GM18520 (cell line): ENCODE results near the gene ACP4.
"Not testable (repeated sequence)": the region's sequence is repeated elsewhere in the genome, so short reads cannot be mapped to it uniquely, and the experiment has no call there.

Experiments
- ATAC-seq: cut with Tn5 transposase; IDR thresholded peaks from one replicate; pipeline ENCODE4 v1.9.1; 2021; ENCODE audit not compliant: unreplicated experiment

ACP4 gene

DNA sequence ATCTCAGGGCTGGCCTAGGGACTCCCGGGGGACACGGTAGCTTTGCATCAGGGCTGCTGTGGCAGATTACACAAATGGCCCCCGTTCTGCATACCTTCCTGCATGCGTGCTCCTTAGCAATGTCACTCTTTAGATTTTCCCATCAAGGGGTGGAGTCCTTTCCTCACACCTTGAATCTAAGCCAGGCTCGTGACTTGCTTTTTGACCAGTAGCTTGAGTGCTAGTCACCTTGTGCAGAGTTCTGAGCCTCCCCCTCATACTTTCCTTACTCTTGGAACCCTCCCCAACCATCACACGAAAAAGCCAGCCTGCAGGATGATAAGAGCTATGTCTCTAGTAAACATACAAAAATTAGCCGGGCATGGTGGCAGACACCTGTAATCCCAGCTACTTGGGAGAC is 16.8 kb upstream of the ACP4 start:
- not testable (repeated sequence) for ATAC-seq

- no peak for ATAC-seq
Observed at GRCh38 chr19:50776131-50776530, 14.1 kb upstream of the ACP4 start.

DNA sequence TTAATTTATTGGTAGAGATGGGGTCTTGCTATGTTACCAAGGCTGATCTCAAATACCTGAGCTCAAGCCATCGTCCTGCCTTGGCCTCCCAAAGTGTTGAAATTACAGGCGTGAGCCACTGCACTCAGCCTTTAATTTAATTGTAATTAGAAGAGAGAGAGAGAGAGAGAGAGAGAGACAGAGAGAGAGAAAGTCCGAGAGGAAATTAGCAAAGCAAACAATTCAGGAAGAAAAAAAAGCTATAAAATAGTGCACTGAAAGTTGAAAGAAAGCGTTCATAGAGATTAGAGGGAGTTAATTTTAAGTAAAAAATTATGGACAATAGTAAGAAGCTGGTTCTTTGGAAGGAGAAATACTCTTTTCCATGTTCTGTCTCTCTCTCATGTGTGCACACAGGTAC is 13.0 kb upstream of the ACP4 start:
- no peak for ATAC-seq

DNA sequence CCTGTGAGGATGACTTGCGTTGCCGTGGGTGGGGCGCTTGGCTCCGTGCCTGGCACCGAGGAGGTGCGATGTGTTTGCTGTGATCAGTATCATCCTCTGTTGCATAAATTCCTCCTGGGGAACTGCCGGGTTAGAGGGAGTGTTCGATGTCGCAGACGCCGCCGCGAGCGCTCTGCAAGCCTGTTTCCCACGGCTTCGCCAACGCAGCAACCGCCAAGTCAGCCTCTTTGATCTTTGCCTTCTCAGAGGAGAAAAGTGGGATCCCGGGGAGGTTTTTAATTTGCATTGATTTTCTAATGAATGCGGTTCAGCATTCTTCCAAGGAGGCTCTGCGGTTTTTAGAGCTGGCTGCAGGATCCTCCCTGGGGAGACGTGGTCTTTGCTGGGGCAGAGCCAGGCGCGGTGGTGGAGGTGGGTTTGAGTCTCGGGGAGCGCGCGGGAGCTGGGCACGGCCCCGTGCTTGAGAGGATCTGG is 12.3 kb upstream of the ACP4 start:
- no peak for ATAC-seq

DNA sequence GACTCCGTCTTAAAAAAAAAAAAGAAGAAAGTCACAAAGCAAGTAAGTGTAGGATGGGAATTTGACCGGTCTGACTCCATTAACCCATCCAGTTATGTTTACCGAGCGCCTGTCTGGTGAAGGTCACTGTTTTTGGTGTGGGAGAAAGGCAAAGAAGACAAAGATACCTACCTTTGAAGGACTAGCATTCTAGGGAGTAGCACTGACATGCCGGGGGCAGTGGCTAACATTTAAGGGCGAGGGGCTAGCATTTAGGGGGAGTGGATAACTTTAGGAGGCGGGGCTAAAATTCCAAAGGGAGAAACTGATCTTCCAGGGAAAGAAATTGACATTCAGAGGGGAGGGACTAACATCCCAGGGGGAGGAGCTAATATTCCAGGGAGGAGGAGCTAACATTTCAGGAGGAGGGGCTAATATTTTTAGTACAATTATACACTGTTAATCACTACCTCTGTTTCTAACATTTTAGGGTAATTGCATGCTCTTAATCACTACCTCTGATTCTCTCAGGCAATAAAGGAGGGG is 11.2 kb upstream of the ACP4 start:
- no peak for ATAC-seq

GRCh38 chr19:50779504-50780457 is 10.4 kb upstream of the ACP4 start:
- ATAC-seq: no peak

GRCh38 chr19:50780753-50781435 is 9.3 kb upstream of the ACP4 start:
- ATAC-seq: no peak

DNA sequence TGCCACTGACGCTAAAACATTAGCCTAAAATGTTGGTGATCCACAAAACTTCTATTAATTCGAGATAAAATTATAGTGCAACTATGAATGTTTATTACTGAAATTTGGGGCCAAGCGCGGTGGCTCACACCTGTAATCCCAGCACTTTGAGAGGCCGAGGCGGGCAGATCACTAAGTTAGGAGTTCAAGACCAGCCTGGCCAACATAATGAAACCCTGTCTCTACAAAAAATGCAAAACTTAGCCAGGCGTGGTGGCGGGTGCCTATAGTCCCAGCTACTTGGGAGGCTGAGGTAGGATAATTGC is 6.4 kb upstream of the ACP4 start:
- ATAC-seq: not testable (repeated sequence)

- no peak for ATAC-seq
Observed at GRCh38 chr19:50784710-50785109, 5.5 kb upstream of the ACP4 start.

DNA sequence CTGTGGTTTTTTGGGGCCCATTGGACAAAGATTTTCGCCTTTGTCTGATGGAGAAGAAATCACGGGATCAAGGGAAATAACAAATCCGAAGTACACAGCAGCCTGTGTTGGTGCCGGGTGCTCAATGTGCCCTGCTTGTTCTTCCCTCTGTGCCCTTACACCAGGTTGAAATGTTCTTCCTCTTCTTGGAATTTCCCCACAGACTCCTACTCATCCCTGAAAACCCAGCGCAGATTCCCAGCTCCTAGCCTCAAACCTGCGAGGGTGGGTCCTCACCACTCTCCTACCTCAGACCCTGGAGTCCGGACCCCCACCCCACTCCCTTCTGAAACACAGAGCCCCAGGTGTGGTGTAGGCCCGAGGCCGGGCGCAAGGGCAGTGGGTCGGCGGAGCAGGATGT is 4.9 kb upstream of the ACP4 start:
- no peak for ATAC-seq

- no peak for ATAC-seq
Observed at GRCh38 chr19:50790922-50791467, 780 bp downstream of the ACP4 start.

GRCh38 chr19:50791594-50792271 is 1.5 kb downstream of the ACP4 start:
- ATAC-seq: no peak

GRCh38 chr19:50792272-50793250 is 2.3 kb downstream of the ACP4 start:
- no peak for ATAC-seq

GRCh38 chr19:50793558-50794065 is 3.4 kb downstream of the ACP4 start:
- ATAC-seq: no peak

- no peak for ATAC-seq
Observed at GRCh38 chr19:50794074-50794875, 4.1 kb downstream of the ACP4 start.

DNA sequence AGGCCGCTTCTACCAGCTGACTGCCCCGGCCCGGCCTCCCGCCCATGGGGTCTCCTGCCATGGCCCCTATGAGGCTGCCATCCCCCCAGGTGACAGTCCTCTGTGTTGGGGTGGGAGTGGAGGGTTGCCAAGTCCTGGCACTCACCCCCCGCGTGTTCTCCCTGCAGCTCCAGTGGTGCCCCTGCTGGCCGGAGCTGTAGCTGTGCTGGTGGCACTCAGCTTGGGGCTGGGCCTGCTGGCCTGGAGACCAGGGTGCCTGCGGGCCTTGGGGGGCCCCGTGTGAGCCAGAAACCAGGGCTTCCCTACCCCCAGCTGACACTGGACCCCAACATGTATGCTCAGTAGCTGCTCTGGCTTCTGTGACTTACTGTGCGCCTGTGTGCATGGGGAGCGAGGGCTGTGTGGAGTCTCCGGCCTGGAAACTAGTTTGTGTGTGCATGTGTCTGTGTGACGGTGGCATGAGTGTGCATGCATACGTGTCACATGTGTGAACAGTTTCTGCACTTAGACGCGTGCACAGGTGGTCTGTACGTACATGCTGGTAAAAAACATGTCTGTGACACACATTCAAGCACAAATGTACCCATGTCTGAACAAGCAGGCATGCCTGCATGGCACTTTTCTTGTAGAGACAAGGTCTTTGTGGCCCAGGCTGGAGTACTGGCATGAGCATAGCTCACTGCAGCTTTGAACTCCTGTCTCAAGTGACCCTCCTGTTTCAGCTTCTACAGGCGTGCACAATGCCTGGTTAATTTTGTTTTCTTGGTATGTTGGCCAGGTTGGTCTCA is 4.9 kb downstream of the ACP4 start:
- ATAC-seq: no peak

DNA sequence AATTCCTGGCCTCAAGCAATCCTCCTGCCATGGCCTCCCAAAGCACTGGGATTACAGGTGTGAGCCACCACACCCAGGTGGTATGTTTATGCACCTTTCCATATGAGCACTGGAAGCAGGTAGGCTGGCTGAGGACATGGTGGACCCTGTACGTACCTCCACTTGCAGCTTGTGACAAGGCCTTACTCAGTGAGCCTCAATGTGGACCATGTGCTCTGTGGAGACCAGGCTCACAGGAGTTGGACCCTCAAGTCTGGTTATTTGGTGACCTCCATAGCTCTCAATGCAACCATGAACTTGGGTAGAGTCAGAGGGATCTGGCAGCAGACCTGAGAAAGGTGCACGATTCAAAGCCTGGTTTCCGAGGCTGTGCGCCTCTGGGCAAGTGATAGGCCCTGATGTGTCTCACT is 5.5 kb downstream of the ACP4 start:
- no peak for ATAC-seq

GRCh38 chr19:50796128-50796633 is 6.0 kb downstream of the ACP4 start:
- ATAC-seq: no peak
